ENCODE measurements around the gene WBP1L.
"Not testable (repeated sequence)": the region's sequence is repeated elsewhere in the genome, so short reads cannot be mapped to it uniquely, and the experiment has no call there.

WBP1L gene

DNA sequence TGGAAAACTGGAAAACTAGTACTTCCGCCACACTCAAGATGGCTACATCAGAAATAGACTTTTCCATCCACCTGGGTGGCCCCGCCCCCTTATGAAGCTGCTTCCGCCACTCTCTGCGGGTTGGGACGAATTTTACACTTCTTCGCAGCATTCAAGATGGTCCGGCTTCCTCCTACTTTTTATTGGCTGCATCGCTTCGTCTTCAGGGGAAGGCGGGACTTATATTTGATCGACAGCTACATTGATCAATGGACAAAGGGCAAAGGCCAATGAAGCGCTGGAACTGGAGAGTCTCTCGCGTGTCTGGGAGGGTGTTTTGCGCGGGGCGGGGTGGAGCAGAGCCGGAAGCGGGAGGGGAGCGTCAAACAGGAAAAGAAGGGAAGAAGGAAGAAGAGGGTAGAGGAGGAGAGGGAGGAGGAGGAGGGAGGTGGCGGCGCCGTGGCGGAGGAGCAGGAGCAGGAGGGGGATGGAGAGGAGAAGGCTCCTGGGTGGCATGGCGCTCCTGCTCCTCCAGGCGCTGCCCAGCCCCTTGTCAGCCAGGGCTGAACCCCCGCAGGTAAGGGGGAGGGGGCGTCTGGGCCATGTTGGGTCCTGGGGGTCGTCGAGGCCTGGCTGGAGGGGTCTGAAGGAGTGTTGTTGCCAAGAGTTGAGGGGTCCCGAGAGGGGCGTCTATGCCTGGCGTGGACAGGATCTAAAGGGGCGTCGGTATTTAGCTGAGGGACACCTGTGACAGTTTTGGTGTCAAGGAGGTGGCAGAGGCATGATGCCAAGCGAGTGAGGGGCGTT is at the start of gene WBP1L:
Gene WBP1L, plus strand, starts transcription at position 361 of the 786 bp plus-strand sequence. Its CDS starts 106 bp downstream, at position 467.
- DNase-seq (ENCODE audit: low read depth), result peak; percentile 100

DNA sequence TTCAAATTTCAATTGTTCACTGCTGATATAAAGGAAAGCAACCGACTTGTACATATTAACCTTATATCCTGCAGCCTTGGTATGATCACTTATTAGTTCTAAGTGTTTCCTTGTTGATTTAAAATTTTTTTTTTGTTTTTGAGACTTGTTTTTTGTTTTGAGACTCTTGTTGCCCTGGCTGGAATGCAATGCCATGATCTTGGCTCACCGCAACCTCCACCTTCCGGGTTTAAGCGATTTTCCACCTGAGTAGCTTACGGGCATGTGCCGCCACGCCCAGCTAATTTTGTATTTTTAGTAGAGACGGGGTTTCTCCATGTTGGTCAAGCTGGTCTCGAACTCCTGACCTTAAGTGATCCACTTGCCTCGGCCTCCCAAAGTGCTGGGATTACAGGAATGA is 48.3 kb upstream of the WBP1L start:
- DNase-seq (ENCODE audit: low read depth), result not testable (repeated sequence)

DNA sequence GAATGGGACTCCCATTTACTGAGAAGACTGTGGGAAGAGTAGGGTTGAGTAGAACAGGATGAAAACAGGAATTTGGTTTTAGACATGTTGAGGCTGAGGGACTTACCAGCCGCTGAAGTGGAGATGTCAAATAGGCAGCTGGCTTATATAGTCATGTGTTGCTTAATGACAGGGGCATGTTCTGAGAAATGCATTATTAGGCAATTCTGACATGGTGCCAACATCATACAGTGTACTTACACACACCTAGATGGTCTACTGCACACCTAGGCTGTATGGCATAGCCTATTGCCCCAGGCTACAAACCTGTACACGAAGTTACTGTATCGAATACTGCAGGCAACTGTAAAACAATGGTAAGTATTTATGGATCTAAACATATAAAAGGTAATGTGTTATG is 47.0 kb upstream of the WBP1L start:
- no peak for DNase-seq (ENCODE audit: low read depth)

DNA sequence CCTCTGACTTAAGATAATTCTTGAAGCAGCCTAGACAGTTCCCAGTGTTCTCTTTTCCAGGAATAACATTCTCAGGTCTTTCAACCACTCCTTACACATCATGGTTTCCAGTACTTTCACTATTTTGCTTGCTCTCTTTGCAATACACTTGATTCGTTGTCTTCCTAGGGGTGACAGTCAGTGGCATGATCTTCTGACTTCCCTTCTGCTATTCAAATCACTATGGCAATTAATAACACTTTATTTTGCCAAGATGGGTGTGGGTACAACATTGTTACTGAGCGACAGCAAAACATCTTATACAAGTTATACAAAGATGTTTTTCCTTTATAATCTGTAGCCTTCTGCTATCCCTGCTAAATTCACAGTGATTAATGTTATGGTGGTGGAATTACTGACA is 44.9 kb upstream of the WBP1L start:
- DNase-seq (ENCODE audit: low read depth), result no peak

DNA sequence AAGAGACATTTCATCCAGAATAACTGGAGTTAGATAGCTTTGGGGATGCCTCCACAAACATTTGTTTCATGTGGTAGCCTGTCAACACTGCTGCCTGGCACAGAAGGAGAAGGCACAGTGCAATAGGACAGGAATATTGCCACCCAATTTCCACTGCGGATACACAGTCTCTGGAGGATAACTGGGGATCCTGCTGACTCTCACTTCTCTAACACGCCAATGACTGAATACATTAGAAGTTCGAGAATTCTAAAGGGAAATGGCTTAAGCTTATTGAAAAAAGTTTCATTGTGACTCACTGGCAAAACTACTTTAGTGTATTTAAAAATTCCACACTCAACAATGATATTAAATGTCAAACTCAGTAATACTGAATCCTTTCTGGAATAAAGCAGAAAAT is 42.5 kb upstream of the WBP1L start:
- no peak for DNase-seq (ENCODE audit: low read depth)

DNA sequence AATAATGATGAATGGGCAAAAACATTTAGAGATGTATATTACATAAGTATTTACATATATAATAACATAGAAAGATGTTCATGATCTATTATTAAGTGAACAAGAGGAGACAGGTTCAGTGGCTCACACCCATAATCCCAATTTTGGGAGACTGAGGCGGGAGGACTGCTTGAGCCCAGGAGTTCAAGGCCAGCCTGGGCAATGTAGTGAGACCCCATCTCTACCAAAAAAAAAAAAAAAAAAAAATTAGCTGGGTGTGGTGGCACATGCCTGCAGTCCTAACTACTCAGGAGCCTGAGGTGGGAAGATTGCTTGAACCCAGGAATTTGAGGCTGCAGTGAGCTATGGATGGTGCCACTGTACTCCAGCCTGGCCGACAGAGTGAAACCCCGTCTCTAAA is 42.0 kb upstream of the WBP1L start:
- no peak for DNase-seq (ENCODE audit: low read depth)

DNA sequence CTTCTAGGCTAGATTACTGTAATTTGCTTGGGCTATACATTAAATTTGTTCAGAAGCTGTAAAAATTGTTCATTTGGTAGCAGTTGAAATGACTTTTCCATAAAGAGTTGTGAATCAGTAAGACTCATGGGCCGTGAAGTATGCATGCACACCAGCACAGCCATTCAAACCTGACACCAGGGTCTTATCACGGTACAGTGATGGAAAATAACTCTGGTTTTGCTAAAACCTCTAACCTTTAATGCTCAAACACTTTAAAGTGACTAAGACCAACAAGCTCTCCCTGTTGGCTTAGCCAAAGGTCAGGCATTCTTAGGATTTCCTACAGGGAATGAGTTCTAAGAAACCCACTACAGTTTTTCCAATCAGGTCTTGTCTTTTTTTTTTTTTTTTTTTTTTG is 41.0 kb upstream of the WBP1L start:
- DNase-seq (ENCODE audit: low read depth), result no peak

DNA sequence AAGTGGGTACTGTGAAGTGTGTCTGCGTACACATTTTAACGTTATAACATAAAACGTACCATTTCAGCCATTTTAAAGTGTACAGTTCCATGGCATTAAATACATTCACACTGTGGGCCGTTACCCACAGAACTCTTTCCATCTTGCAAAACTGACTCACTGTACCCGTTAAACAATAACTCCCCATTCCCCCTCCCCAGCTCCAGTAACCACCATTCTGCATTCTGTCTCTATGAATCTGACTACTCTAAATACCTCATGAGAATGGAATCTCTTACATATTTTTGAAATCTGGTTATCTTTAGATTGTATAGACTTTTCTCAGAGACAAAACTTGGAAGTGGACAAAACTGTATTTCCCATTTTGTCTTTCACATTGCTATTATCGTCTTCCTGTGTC is 38.8 kb upstream of the WBP1L start:
- no peak for DNase-seq (ENCODE audit: low read depth)

DNA sequence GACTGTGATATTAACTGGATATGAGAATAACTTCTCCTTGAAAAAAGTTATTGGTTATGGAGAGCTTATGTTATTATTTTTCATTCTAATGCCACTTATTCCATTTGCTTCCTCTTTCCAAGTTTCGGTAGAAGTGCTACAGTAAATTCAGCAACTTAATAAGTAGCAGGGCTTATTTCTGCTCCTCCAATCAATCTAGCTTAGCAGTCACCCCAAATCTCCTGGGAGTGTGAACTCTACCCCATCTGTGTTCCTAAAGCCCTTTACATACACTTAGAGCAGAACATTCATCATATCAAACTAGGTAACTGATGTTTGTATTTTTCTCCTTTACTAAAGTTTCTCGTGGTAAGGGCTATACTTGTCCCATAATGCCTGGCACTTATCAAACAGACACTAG is 38.2 kb upstream of the WBP1L start:
- DNase-seq (ENCODE audit: low read depth), result no peak

DNA sequence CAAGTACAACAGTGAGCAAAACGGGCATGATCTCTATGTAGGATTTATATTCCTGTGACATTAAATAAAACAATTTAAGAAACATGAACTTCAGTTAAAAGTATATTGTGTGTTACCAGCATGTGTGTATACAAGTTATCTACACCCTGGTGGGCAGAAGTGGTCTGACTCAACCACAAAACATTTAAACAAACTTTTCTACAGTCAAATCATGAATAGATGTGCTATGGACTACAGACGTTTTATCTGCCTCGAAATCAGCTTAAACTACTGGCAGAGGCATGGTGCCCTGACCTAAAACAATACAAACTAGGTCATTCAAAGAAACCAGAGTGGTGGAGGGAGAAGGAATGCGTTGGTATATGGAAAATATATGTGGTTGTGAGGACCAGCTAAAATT is 33.1 kb upstream of the WBP1L start:
- no peak for DNase-seq (ENCODE audit: low read depth)

DNA sequence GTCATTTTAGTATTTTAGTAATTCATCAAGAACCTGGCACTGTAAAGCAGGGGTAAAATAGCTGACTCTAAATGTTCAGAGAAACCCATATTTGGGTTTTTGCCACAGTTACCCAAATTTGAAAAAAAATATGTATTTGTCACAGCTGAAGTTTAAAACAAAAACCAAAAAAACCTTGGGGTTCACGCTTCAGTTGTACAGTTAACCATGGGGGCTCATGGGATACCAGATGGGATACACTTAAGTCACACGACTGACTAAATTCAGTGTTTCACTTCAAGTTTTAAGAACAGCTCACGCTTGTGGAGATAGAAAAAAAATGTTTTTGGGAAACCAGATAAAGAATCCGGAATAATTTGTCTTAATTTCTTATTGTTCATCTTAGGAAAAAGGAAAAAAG is 31.7 kb upstream of the WBP1L start:
- DNase-seq (ENCODE audit: low read depth), result no peak

DNA sequence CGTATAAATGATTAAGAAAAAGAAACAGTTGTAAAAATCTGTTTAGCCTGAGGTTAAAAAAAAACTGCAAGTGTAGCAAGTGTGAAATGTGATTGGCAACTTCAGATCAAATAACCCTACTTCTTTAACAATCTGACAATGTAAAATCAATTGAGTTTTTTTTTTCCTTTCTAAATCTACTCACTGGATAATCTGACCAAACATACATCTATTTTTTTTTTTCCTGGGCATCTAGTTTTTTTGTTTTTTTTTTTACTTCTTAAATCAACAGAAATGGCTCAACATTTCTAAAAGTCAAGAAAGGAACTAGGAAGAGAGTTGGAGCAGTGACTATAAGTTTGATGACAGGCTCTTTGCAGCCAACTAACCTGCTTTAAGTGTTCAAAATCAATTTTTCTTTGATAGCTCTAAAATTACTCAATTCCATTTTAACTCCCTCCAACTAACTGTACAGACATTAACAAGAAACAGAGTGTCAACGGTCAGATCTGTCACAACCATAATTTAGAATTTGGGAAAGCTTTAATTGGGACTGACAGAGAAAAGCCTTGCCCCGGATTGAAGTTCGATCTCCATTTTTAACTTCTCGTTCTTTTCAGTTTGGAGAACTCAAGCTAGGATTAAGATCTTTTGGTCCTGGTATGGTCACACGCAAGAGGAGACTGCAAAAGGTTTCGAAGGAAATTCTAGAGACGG is 30.8 kb upstream of the WBP1L start:
- DNase-seq (ENCODE audit: low read depth), result no peak

DNA sequence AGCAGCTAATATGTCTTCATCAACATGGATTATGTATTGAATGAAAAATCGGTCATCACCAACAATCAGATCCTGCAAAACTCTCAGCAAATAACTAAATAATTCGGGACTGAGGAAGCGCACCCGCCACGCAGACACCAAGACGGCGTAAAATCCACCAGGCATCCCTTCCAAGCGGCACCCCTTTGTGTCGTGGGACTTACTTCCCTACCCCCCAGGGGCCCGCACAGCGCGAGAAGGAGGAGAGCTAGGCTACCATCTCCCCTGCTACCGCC is 30.3 kb upstream of the WBP1L start:
- DNase-seq (ENCODE audit: low read depth), result no peak

DNA sequence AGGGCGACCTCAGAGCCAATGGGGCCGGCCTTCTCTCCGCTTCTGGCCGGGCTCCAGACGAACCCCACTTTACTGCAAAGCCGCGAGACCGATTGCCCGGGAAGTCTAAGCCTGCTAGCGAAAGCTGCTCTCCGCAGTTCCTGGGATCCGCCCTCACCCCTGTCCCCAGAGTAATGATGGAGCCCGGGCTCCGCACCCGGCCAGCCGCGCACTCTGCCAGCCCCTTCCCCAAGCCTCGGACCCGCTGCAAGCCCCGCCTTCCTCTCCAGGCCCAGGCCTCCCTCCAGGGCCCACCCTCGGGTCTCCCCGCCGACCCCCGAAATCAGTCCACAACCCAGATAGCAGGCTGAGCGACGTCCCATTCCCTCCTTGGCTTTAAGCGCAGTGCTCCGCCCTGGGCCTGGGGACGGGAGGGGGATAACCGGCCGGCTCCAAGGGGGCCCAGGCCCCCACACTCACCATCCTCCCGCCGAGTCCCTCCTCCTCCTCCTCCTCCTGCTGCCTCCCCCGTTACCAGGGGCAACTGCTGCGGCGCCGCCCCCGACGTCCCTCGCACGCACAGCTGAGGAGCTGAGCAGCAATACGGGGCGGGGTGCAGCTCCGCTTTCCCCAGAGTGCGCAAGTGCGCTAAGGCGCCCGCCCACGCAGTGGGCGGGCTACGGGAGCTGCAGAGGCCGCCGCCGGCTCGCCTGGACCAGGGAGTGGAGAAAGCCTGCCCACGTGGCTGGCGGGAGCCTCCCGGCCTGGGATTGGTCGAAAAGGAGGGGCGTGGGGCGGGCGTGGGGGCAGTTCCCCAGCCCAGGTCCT is 29.7 kb upstream of the WBP1L start, which contains the start of gene ARL3:
Gene ARL3, minus strand, starts transcription at position 584 of the 807 bp plus-strand sequence. Its CDS starts 122 bp downstream, at position 462.
- peak; percentile 98 for DNase-seq (ENCODE audit: low read depth)

DNA sequence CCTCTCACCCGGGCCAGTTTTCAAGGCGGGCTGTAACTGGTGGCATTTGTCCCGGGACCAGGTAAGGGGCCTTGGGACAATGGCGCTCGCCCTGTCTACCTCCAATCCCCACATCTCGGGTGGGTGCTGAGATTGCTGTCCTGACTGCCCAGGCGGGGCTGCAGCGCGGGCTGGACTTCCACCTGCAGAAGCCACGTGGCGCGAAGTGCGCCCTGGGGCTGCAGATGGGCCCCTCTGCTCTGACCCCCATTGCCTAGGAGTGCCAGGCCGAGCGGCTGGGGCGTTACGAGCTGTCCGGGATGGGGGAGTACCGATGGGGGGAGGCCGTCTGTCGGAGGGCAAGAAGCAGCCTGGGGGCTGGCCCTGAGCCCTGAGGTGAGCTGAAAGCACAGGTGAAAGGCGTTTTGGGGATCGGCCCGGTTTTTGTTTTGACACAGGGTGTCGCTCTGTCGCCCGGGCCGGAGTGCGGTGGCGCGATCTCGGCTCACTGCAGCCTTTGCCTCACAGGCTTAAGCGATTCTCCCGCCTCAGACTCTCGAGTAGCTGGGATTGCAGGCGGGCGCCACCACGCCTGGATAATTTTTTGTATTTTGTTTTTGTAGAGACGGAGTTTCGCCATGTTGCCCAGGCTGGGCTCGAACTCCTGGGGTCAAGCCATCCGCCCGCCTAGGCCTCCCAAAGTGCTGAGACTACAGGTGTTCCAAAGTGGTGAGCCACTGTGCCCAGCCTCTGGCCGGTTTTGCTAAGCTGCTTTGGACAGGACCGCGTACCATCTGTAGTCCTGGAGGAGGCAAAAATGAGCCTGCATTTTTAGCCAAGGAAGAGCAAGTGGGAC is 28.9 kb upstream of the WBP1L start, which contains the start of gene SFXN2:
Gene SFXN2, plus strand, starts transcription at position 16 of the 835 bp plus-strand sequence. CDS start 12,001 bp downstream, outside the sequence.
- DNase-seq (ENCODE audit: low read depth), result no peak

DNA sequence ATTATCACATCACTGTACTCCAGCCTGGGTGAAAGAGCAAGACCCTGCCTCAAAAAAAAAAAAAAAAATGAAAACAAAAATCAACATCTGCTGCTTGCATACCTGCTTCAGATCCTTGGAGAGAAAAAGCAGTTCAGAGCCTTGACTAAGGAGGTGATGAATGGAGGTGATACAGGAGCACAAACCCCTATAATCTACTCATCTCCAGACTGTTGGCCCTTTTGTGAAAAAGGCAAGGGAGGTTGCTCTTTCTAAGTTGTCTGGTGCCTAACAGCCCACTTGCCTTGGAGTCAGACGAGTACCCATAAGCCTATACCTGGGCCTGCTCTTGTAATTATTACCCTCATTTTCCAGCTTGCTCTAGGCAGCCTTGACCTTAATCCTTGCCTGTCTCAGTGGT is 27.9 kb upstream of the WBP1L start:
- DNase-seq (ENCODE audit: low read depth), result no peak

DNA sequence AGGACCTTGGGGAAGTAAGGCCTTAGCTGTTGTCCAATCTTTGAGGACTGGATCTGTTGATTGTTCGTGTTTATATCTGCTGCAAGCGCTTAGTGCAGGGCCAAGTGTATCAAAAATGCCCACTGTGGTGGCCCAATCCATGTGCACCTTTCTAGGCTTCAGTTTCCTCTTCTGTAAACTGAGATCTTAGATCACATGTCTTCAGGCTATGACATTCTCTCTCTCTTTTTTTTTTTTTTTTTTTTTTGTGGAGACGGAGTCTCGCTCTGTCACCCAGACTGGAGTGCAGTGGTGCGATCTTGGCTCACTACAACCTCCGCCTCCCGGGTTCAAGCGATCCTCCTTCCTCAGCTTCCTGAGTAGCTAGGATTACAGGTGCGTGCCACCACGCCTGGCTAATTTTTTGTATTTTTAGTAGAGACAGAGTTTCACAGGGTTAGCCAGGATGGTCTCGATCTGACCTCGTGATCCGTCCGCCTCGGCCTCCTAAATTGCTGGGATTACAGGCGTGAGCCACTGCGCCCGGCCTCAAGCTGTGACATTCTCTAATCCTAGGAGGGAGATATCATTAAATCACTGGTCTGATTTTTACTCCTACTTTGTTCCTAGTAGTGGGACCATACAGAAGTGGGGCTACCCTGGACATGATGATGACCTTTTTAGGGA is 26.7 kb upstream of the WBP1L start:
- DNase-seq (ENCODE audit: low read depth), result not testable (repeated sequence)

DNA sequence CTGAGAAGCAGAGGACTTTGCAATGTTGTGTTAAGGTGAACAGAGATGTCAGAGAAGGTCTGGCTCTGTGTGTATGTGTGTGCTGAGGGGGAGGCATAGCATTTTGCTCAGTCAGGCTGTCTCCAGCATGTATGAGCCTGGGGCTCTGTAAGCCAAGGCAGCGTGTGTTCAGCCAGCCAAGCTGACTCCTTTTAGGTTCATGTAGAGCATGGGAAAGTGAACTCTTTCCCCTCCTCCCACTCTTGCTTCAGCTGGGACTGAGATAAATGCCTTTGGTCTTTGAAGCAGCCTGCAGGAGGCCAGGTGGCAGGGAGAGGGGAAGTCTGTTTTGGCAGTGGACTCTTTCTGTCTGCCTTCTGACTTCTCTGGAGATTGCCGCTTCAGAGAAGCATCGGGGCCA is 25.5 kb upstream of the WBP1L start:
- no peak for DNase-seq (ENCODE audit: low read depth)

DNA sequence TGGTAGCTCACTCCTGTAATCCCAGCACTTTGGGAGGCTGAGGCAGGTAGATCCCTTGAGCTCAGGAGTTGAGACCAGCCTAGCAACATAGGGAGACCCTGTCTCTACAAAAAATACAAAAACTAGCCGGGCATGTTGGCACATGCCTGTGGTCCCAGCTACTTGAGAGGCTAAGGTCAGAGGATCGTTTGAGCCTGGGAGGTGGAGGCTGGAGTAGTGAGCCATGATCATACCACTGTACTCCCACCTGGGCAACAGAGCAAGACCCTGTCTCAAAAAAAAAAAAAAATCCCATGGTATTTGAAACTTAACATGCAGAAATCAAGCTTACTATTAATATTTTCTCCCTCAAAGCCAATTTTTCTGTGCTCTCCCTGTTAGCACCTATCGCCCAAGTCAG is 23.4 kb upstream of the WBP1L start:
- DNase-seq (ENCODE audit: low read depth), result no peak

DNA sequence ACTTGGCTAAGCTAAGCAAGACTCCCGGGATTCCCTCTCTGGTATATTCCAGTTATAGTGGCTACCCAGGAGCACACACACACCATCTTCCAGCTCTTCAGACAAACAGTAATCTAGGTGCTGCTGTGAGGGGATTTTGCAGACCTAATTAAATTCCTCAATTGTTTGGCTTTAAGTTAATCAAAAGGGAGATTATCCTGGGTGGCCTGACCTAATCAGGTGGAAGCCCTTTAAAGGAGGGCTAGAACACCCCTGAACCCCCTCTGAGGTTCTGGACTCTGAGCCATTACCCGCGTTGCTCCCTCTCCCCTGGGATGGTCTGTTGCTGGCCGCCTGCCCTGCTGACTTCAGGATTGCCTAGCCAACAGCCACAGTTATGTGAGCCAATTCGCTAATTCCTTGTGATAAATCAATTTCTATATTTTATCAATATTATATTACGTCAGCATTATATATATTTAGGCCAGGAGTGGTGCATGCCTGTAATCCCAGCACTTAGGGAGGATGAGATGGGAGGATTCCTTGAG is 22.9 kb upstream of the WBP1L start:
- DNase-seq (ENCODE audit: low read depth), result no peak

DNA sequence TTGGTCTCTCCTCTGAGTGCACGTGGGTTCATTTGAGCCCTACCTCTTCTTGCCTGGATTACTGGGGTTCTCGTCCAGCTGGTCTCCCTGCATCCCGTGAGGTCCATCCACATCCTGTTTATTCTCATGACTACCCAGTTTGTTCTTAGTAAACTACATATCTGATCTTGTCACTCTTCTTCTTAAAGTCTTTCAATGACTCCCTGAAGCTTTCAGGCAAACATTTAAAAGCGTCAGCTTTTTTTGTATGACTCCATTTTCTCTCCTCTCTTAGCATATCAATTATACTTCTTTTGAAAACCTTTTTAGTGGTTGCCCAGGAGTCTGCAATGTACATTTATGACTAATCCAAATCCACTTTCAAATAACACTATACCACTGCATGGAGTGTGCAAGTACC is 21.8 kb upstream of the WBP1L start:
- DNase-seq (ENCODE audit: low read depth), result no peak
